ENCODE measurements around the gene KCNJ10.
A peak's percentile ranks its signal among the peaks of the same experiment; 100 is the strongest.

The KCNJ10 gene

GRCh38 chr1:160085686-160086455 is 15.9 kb upstream of the KCNJ10 start:
- peak; percentile 84 for DNase-seq
- Histone ChIP-seq H3K9me2 (replicated peaks; ENCODE audit: insufficient read depth, low read length) (no peaks in the 10 kb centered on the region), H4K20me1 (ENCODE audit: insufficient read depth, low read length) (no peaks in the 10 kb centered on the region), H3K4me3 (ENCODE audit: low read length) (no peak overlapping the region), H2AFZ (ENCODE audit: low read length) (no peak overlapping the region), H3K9ac (ENCODE audit: low read length) (no peak overlapping the region), H3K36me3 (replicated peaks; ENCODE audit: insufficient read depth, low read length) (no peaks in the 10 kb centered on the region), H3K79me2 (ENCODE audit: low read length) (no peaks in the 10 kb centered on the region), H3K4me1 (ENCODE audit: low read length) (peaks cover 14% of the 10 kb centered on the region), H3K27me3 (replicated peaks; ENCODE audit: insufficient read depth, low read length) (peaks cover 27% of the 10 kb centered on the region), H3K4me2 (ENCODE audit: low read depth, low read length) (no peak overlapping the region), H3F3A (ENCODE audit: insufficient read depth, low read length) (peaks cover 4% of the 10 kb centered on the region; the same call in 1 of the 2 replicates), H3K9me3 (replicated peaks; ENCODE audit: insufficient read depth, low read length) (no peaks in the 10 kb centered on the region), H3K27ac (ENCODE audit: low read length) (no peak overlapping the region)
- TF ChIP-seq EZH2 (optimal IDR thresholded peaks at IDR 0.05; ENCODE audit: low read depth, low read length) (no peak), CTCF (IDR thresholded peaks at IDR 0.05; ENCODE audit: low read length) (peak; percentile 97)

GRCh38 chr1:160084771-160085321 is 14.9 kb upstream of the KCNJ10 start:
- H3K36me3 ChIP-seq (replicated peaks; ENCODE audit: insufficient read depth, low read length): no peaks in the 10 kb centered on the region
- H3K79me2 ChIP-seq (ENCODE audit: low read length): no peaks in the 10 kb centered on the region
- peaks cover 32% of the 10 kb centered on the region for H3K27me3 ChIP-seq (replicated peaks; ENCODE audit: insufficient read depth, low read length)
- no peak for DNase-seq
- H3K27ac ChIP-seq (ENCODE audit: low read length): no peak overlapping the region
- H3K9ac ChIP-seq (ENCODE audit: low read length): no peak overlapping the region
- H2AFZ ChIP-seq (ENCODE audit: low read length): no peak overlapping the region
- H3K9me3 ChIP-seq (replicated peaks; ENCODE audit: insufficient read depth, low read length): no peaks in the 10 kb centered on the region
- no peaks in the 10 kb centered on the region for H4K20me1 ChIP-seq (ENCODE audit: insufficient read depth, low read length)
- H3K4me2 ChIP-seq (ENCODE audit: low read depth, low read length): no peak overlapping the region; the same call in 1 of the 2 replicates
- no peaks in the 10 kb centered on the region for H3K9me2 ChIP-seq (replicated peaks; ENCODE audit: insufficient read depth, low read length)
- TF ChIP-seq EZH2phosphoT487 (IDR thresholded peaks at IDR 0.05; ENCODE audit: low read length) (no peak), EZH2 (optimal IDR thresholded peaks at IDR 0.05; ENCODE audit: low read depth, low read length) (no peak), CTCF (IDR thresholded peaks at IDR 0.05; ENCODE audit: low read length) (no peak)
- no peak overlapping the region for H3K4me3 ChIP-seq (ENCODE audit: low read length)
- peaks cover 9% of the 10 kb centered on the region; the same call in 1 of the 2 replicates for H3F3A ChIP-seq (ENCODE audit: insufficient read depth, low read length)
- H3K4me1 ChIP-seq (ENCODE audit: low read length): peaks cover 24% of the 10 kb centered on the region

- H3K4me2 ChIP-seq (ENCODE audit: low read depth, low read length): peak overlapping the region; percentile 88
- H3K9ac ChIP-seq (ENCODE audit: low read length): peak overlapping the region; percentile 1; the same call in 1 of the 2 replicates
- peaks cover 25% of the 10 kb centered on the region for H3K4me1 ChIP-seq (ENCODE audit: low read length)
- no peaks in the 10 kb centered on the region for H3K9me2 ChIP-seq (replicated peaks; ENCODE audit: insufficient read depth, low read length)
- no peaks in the 10 kb centered on the region for H3K79me2 ChIP-seq (ENCODE audit: low read length)
- no peaks in the 10 kb centered on the region for H4K20me1 ChIP-seq (ENCODE audit: insufficient read depth, low read length)
- no peaks in the 10 kb centered on the region for H3K9me3 ChIP-seq (replicated peaks; ENCODE audit: insufficient read depth, low read length)
- H3F3A ChIP-seq (ENCODE audit: insufficient read depth, low read length): peaks cover 9% of the 10 kb centered on the region; the same call in 1 of the 2 replicates
- peak; percentile 92 for DNase-seq
- no peak overlapping the region for H3K27ac ChIP-seq (ENCODE audit: low read length)
- H2AFZ ChIP-seq (ENCODE audit: low read length): peak overlapping the region; percentile 82
- TF ChIP-seq CTCF (IDR thresholded peaks at IDR 0.05; ENCODE audit: low read length) (peak; percentile 98; the same call in 1 of the 2 replicates), EZH2 (optimal IDR thresholded peaks at IDR 0.05; ENCODE audit: low read depth, low read length) (no peak), EZH2phosphoT487 (IDR thresholded peaks at IDR 0.05; ENCODE audit: low read length) (no peak)
- peaks cover 34% of the 10 kb centered on the region for H3K27me3 ChIP-seq (replicated peaks; ENCODE audit: insufficient read depth, low read length)
- H3K4me3 ChIP-seq (ENCODE audit: low read length): peak overlapping the region; percentile 33
- no peaks in the 10 kb centered on the region for H3K36me3 ChIP-seq (replicated peaks; ENCODE audit: insufficient read depth, low read length)
These were observed 14.2 kb upstream of the KCNJ10 start for GRCh38 chr1:160083968-160084770.

All from MM.1S (cell line).